ENCODE data around the gene GP1BB.

GP1BB gene

DNA sequence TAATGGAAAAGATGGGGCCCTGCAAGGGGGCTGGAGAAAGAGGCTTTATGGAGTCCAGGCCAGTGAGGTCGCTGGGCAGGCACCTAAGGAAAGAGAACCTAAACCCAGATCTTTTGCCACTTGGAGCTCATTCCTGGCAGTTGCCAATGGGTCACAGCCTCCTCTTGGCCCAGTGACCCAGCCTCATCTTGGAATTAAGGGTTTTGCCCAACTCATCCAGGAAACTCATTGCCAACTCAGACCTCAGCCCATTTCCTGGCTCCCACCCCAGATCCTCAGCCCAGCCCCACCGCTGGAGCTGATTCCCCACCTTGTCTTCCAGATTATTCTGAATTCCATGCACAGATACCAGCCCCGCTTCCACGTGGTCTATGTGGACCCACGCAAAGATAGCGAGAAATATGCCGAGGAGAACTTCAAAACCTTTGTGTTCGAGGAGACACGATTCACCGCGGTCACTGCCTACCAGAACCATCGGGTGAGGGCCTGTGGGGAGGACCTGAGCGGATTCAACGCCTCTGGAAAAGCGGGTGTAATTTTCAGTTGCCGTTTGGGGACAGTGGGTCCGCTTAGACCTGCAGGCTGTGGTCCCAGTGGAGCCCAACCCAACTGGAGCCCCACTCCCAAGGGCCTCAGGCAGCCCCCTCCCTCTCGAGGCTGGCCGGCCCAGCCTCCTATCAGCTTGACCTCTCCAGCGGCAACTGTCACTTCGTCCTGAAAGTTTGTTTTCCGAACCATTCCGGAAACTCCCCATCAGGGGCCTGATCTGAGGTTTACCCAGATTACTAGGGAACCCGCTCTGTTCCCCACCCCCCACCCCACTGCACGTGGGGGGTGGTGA, 41.5 kb downstream of the GP1BB start:
- no peak for DNase-seq (ENCODE audit: low spot score)
- no peak for FAIRE-seq

DNA sequence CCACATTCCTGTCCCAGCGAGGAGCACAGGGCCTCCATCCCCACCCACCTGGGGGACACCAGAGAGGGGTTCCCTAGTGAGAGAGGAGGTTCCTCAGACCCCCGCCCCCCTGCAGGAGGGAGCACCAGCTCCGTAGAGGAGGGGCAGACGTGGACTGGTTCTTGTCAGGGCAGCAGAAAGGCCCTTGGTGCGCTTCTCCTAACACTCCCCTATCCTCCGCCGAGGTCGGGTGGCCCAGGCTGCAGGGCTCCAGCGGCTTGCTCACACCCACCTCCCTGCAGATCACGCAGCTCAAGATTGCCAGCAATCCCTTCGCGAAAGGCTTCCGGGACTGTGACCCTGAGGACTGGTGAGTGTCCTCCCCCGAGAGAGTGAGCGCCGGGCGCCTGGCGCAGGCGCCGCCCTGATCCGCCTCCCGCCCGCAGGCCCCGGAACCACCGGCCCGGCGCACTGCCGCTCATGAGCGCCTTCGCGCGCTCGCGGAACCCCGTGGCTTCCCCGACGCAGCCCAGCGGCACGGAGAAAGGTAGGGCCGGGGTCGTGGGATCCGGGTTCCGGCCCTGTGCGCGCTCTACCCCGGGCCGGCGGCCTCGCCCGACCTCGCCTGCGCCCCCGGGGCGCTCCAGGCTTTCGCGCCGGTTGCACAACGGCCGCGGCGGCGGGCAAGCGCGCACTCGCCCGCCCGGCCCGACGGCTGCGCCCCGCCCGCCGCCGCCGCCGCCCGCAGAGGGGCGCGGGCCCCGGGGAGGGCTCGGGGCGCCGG, 42.3 kb downstream of the GP1BB start:
- no peak for FAIRE-seq
- no peak for DNase-seq (ENCODE audit: low spot score)

DNA sequence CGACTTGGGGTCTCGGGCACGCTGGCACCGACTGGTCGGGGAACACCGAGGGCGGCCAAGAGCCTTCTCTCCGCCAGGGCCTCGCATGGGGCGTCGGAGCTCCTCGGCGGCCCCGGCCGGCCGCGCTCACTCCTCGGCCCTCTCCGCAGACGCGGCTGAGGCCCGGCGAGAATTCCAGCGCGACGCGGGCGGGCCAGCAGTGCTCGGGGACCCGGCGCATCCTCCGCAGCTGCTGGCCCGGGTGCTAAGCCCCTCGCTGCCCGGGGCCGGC, 42.8 kb downstream of the GP1BB start:
- FAIRE-seq (no peak), DNase-seq (ENCODE audit: low spot score) (no peak)

DNA sequence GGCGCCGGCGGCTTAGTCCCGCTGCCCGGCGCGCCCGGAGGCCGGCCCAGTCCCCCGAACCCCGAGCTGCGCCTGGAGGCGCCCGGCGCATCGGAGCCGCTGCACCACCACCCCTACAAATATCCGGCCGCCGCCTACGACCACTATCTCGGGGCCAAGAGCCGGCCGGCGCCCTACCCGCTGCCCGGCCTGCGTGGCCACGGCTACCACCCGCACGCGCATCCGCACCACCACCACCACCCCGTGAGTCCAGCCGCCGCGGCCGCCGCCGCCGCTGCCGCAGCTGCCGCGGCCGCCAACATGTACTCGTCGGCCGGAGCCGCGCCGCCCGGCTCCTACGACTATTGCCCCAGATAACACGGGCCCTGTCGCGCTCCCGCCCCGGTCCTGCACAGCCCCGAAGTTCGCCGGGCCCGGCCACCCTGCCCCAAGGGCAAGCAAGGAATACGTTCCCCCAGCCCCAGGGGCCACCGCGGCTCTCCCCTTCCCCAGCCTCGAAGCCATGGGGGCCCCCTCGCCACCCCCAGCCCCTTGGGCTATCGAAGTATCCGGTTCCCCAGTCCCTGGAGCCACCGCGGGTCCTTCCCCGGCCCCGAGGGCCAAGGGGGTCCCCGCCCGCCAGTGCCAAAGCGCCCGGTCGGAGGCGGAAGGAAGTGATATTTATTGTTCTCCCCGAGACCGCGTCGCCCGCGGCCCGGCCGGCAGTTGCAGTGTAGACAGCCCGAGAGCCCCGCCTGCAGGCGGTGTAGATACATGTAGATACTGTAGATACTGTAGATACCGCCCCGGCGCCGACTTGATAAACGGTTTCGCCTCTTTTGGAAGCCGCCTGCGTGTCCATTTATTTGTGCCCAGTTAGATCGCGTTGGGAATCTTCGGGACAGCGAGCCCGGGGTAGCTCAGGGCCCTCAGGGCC, 43.4 kb downstream of the GP1BB start:
- DNase-seq (ENCODE audit: low spot score): no peak
- FAIRE-seq: no peak

DNA sequence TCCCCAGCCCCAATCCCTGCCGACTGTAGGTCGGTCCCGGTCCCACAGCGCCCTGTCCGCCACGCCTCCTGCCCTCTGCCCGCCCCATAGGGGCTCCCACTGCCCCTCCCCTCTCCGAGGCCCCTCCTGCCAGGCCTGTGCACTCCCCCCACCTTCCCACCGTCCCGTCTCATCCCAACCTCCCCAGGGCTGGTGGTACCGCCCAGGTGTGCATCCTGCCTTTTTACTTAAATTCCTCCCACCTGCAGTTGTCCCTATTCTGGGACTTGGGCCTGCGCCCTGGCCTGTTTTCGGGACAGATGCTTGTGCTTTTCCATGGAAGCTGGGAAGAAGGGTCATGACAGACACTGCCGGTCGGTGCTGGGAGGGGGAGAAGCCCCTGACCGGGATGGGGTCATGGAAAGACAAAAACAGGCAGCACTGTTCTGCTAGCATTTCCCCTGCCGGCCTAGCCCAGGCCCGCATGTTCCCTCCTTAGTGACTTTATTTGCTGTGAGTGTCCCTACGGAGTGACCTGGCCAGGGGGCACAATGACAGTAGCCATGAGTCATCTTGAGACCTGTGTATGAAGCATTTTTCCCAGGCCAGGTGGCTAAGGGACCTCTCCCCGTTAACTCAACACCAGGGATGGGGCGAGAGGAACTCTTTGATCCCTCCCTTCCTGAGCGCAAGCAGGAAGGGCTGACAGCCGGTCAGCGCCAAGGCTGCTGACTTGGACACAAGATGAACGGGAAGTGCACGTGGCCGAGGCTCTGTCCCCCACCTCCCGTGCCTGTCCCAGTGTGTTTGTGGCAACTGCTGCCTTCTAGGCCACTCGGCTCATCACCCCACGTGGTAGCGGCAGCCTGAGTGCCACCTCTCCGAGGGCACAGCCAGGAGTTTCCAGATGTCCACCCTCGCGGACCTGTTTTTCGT, 44.3 kb downstream of the GP1BB start:
- no peak for FAIRE-seq

DNA sequence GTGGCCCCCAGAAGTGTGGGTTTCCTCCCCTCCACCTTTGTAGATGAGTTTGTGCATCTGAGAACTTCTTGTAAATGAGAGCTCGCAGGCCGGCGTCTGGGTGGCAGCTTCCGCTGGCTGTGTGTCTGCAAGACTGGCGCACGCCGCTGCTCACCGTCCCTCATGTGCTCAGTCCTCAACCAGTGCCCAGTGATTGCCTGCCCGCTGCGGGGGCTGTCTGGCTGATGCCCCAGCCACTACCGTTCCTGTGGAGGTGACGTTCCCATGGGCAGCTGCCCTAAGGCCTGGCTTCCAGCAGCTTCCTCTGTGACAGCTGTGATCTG, 46.0 kb downstream of the GP1BB start:
- FAIRE-seq: no peak
- no peak for DNase-seq (ENCODE audit: low spot score)

More for the DNA sequence above, 44.3 kb downstream of the GP1BB start:
- no peak for DNase-seq (ENCODE audit: low spot score)

DNA sequence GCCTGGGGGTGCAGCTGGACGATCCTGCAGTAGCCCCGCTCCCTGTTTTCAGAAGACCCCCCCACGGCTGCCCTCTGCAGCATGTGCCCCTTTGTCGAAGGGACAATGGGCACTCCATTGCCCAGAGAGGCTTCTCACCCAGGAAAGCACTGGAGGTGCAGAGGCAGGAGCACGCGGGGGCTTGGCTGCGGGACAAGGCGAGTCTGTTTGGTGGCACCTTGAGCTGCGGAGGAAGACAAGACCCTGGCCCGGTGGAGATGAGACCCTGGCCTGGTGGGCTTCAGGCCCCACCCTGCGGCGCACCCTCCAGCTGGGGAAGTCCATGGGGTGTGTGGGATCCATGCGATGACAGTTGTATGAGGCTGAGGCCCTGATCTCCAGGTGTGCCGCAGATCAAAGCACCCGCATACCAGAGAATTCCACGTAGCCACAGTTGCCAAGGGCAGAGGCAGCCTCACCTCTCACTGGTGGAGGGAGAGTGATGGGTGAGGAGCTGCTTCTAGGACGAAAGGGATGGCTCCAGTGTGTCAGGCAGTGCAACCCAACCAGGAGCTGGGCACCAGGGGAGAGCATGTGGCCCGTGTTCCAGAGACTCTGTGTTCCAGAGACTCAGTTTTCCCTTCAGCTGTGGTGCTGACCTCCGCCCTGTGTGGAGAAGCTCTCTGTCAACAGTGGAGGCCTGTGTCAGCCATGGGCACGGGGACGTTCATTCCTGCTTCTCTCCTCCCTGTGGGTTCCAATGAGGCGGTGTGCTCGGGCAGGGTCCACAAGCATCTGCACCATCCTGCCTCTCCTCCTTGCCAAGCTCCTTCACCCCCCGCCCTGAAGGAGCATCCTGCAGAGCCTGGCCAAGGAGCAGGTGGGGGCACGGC, 47.2 kb downstream of the GP1BB start:
- no peak for DNase-seq (ENCODE audit: low spot score)
- peak; percentile 74 for FAIRE-seq

DNA sequence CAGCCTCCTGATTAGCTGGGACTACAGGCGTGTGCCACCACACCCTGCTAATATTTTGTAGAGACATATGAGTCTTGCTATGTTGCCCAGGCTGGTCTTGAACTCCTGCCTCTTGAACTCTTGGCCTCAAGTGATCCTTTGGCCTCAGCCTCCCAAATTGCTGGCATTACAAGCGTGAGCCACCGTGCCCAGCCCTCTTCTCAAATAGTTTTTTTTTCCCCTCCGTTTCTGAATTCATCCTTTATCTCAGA, 49.0 kb downstream of the GP1BB start:
- FAIRE-seq (no peak), DNase-seq (ENCODE audit: low spot score) (no peak)

DNA sequence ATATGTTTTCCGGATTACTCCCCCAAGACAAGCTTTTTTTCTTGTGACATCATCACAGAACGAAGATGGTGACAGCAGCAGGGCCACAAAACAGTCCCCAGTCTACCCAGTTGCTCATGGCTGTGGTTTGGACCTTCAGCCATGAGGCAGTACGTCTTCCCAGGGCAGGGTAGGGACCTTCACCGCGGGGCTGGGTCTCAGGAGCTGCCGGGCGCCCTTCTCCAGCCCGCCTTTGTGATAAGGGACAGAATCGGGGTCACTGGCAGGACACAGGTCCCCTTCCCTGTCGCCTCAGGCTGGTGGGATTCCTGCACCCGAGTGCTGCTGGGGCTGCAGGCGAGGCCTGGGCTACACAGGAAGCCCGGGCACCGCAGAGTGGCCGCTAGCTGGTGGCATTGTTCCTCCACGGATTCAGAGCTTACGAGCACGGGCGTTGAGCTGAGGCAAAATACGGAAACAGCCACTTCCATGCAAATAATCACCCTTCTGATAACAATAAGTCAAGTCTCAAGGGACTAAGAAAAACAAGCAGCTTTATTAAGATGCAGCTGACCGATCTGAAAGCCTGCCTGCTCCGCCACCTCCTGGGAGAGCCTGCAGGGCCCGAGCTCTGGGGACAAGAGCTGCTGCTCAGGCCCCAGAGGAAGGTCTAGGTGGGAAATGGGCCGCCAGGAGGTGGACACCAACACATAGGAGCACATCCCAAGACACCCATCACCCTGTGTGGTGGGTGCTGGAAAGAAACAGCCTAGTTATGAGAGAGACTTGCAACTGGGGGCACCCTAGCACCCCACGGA, 49.5 kb downstream of the GP1BB start:
- no peak for DNase-seq (ENCODE audit: low spot score)
- FAIRE-seq: no peak

DNA sequence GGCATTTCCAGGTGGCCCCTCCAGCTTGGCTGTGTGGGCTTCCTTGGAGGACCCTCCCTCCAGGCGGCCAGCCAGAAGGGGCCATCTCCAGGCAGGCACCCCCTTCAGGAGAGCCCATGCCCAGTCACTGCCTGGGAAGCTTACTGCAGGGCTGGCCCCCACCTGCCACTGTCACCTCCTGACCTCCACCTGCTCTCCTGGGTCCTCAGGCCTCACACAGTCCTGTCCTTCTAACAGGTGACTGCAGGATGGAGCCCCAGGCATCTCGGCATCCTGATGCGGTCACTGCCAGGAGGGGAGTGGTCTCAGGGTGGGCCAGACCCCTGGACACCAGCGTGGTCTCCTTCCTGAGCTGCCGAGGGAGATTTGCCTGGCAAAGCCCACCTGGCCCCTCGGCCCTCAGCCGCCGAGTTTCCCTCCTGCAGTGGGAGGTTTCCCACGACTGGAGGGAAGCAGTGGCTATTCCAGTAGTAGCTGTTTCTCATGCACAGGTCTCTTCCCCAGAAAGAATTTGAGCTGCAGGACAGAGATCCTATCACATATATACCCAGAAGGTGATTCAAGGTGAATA, 50.2 kb downstream of the GP1BB start:
- FAIRE-seq (no peak), DNase-seq (ENCODE audit: low spot score) (no peak)
